ENCODE data around the gene DTWD2.

The DTWD2 gene

GRCh38 chr5:119031011-119031886 is 42.9 kb upstream of the DTWD2 start:
- Histone ChIP-seq H3K36me3 (ENCODE audit: control insufficient read depth, low read length) (no peaks in the 10 kb centered on the region), H3K27me3 (ENCODE audit: control insufficient read depth, low read length) (no peaks in the 10 kb centered on the region), H3K9me2 (replicated peaks; ENCODE audit: control insufficient read depth, low read length) (no peaks in the 10 kb centered on the region), H3K4me3 (ENCODE audit: low read length) (peak overlapping the region; percentile 67), H3F3A (ENCODE audit: control insufficient read depth, insufficient read depth) (peaks cover 35% of the 10 kb centered on the region), H3K4me1 (ENCODE audit: control insufficient read depth, low read length) (peaks cover 70% of the 10 kb centered on the region), H3K4me2 (ENCODE audit: low read length) (peak overlapping the region; percentile 83), H3K9me3 (ENCODE audit: control insufficient read depth, insufficient read depth, low read length) (no peaks in the 10 kb centered on the region), H3K27ac (ENCODE audit: low read depth, low read length) (peak overlapping the region; percentile 99), H3K79me2 (ENCODE audit: control insufficient read depth, low read length) (no peaks in the 10 kb centered on the region), H4K20me1 (ENCODE audit: control insufficient read depth, insufficient read depth, low read depth, low read length) (no peaks in the 10 kb centered on the region)
- TF ChIP-seq EZH2phosphoT487 (IDR thresholded peaks at IDR 0.05; ENCODE audit: borderline replicate concordance, low read length) (no peak), CTCF (IDR thresholded peaks at IDR 0.05; ENCODE audit: low read depth, low read length, poor library complexity, severe bottlenecking) (no peak)

GRCh38 chr5:119028575-119028974 is 40.2 kb upstream of the DTWD2 start:
- Histone ChIP-seq H3K79me2 (ENCODE audit: control insufficient read depth, low read length) (no peaks in the 10 kb centered on the region), H3K9me2 (replicated peaks; ENCODE audit: control insufficient read depth, low read length) (no peaks in the 10 kb centered on the region), H3F3A (ENCODE audit: control insufficient read depth, insufficient read depth) (peaks cover 31% of the 10 kb centered on the region), H3K4me2 (ENCODE audit: low read length) (peak overlapping the region; percentile 55), H3K27me3 (ENCODE audit: control insufficient read depth, low read length) (no peaks in the 10 kb centered on the region), H3K27ac (ENCODE audit: low read depth, low read length) (peak overlapping the region; percentile 99), H3K36me3 (ENCODE audit: control insufficient read depth, low read length) (no peaks in the 10 kb centered on the region), H3K4me1 (ENCODE audit: control insufficient read depth, low read length) (peaks cover 81% of the 10 kb centered on the region), H3K9me3 (ENCODE audit: control insufficient read depth, insufficient read depth, low read length) (no peaks in the 10 kb centered on the region), H4K20me1 (ENCODE audit: control insufficient read depth, insufficient read depth, low read depth, low read length) (no peaks in the 10 kb centered on the region), H3K4me3 (ENCODE audit: low read length) (peak overlapping the region; percentile 52)
- TF ChIP-seq EZH2phosphoT487 (IDR thresholded peaks at IDR 0.05; ENCODE audit: borderline replicate concordance, low read length) (no peak), CTCF (IDR thresholded peaks at IDR 0.05; ENCODE audit: low read depth, low read length, poor library complexity, severe bottlenecking) (no peak)

- Histone ChIP-seq H3K4me1 (ENCODE audit: control insufficient read depth, low read length) (peaks cover 83% of the 10 kb centered on the region), H3K4me3 (ENCODE audit: low read length) (peak overlapping the region; percentile 13; the same call in 1 of the 2 replicates), H3K27ac (ENCODE audit: low read depth, low read length) (peak overlapping the region; percentile 58), H4K20me1 (ENCODE audit: control insufficient read depth, insufficient read depth, low read depth, low read length) (no peaks in the 10 kb centered on the region), H3K4me2 (ENCODE audit: low read length) (peak overlapping the region; percentile 42), H3K9me2 (replicated peaks; ENCODE audit: control insufficient read depth, low read length) (no peaks in the 10 kb centered on the region), H3F3A (ENCODE audit: control insufficient read depth, insufficient read depth) (peaks cover 7% of the 10 kb centered on the region), H3K27me3 (ENCODE audit: control insufficient read depth, low read length) (no peaks in the 10 kb centered on the region), H3K9me3 (ENCODE audit: control insufficient read depth, insufficient read depth, low read length) (no peaks in the 10 kb centered on the region), H3K36me3 (ENCODE audit: control insufficient read depth, low read length) (no peaks in the 10 kb centered on the region), H3K79me2 (ENCODE audit: control insufficient read depth, low read length) (no peaks in the 10 kb centered on the region)
- TF ChIP-seq EZH2phosphoT487 (IDR thresholded peaks at IDR 0.05; ENCODE audit: borderline replicate concordance, low read length), result no peak
- no peak for TF ChIP-seq CTCF (IDR thresholded peaks at IDR 0.05; ENCODE audit: low read depth, low read length, poor library complexity, severe bottlenecking)
Observed at GRCh38 chr5:119022773-119023172, 34.4 kb upstream of the DTWD2 start.

All from DOHH2 (cell line).